GOT3 (cell line): ENCODE results near the gene PDE6D.
A peak's percentile ranks its signal among the peaks of the same experiment; 100 is the strongest.

ENCODE experiments used
- DNase-seq: peaks from one replicate; lab custom pipeline; 2025; ENCODE audit warnings: mixed read lengths; lab: John Stamatoyannopoulos, UW

Gene PDE6D

GRCh38 chr2:231780909-231781797, at the start of gene PDE6D:
Gene PDE6D, minus strand, starts transcription at chr2:231781282. Its CDS starts 168 bp downstream, at chr2:231781114.
- peak; percentile 89 for DNase-seq

GRCh38 chr2:231821908-231822307, 40.8 kb upstream of the PDE6D start:
- no peak for DNase-seq

GRCh38 chr2:231820786-231821303, 39.8 kb upstream of the PDE6D start:
- DNase-seq: no peak

- DNase-seq: no peak
Measured at GRCh38 chr2:231819447-231820042, 38.5 kb upstream of the PDE6D start.

- DNase-seq: no peak
Measured at GRCh38 chr2:231816327-231817026, 35.4 kb upstream of the PDE6D start.

- no peak for DNase-seq
Measured at GRCh38 chr2:231810905-231811304, 29.8 kb upstream of the PDE6D start.

- DNase-seq: no peak
Measured at GRCh38 chr2:231807020-231807419, 25.9 kb upstream of the PDE6D start.

GRCh38 chr2:231803501-231804138, 22.5 kb upstream of the PDE6D start:
- no peak for DNase-seq

GRCh38 chr2:231800493-231801091, 19.5 kb upstream of the PDE6D start:
- DNase-seq: no peak

- DNase-seq: peak; percentile 6
Measured at GRCh38 chr2:231795525-231796327, 14.6 kb upstream of the PDE6D start.

GRCh38 chr2:231794383-231794782, 13.3 kb upstream of the PDE6D start:
- no peak for DNase-seq

- DNase-seq: no peak
Measured at GRCh38 chr2:231791107-231791506, 10.0 kb upstream of the PDE6D start.

- DNase-seq: no peak
Measured at GRCh38 chr2:231786917-231787292, 5.8 kb upstream of the PDE6D start.

- peak; percentile 28 for DNase-seq
Measured at GRCh38 chr2:231786177-231786916, 5.3 kb upstream of the PDE6D start, which contains the start of gene COPS7B. Gene COPS7B, plus strand, starts transcription at chr2:231786445. Its CDS starts 2,126 bp downstream, at chr2:231788571.

- no peak for DNase-seq
Measured at GRCh38 chr2:231785822-231786176, 4.7 kb upstream of the PDE6D start.

GRCh38 chr2:231785413-231785812, 4.3 kb upstream of the PDE6D start:
- DNase-seq: no peak

- no peak for DNase-seq
Measured at GRCh38 chr2:231781798-231782726, 980 bp upstream of the PDE6D start.

GRCh38 chr2:231780123-231780908, 766 bp downstream of the PDE6D start:
- DNase-seq: no peak
